Mucosa of rectum (tissue), 2 donors: Measurements from ENCODE around the gene SERPINH1.

Experiments
- H3K27ac ChIP-seq, 2 donors: one replicate each; pipeline ENCODE4 v1.7.0; 2013; ENCODE audit warnings: inconsistent platforms in 2 of 2, low read depth in 2 of 2, low read length in 2 of 2
- H3K27me3 ChIP-seq, 2 donors: one replicate each; pipeline ENCODE4 v1.7.0; 2013; ENCODE audit warnings: low read length in 2 of 2; ENCODE audit not compliant: control insufficient read depth in 2 of 2, insufficient read depth in 2 of 2
- H3K36me3 ChIP-seq, 2 donors: one replicate each; pipeline ENCODE4 v1.7.0; 2013; ENCODE audit warnings: low read length in 2 of 2; ENCODE audit not compliant: control insufficient read depth in 2 of 2, insufficient read depth in 2 of 2
- H3K4me1 ChIP-seq, 2 donors: one replicate each; pipeline ENCODE4 v1.7.0; 2013; ENCODE audit warnings: low read length in 2 of 2, mild to moderate bottlenecking in 1 of 2; ENCODE audit not compliant: control insufficient read depth in 2 of 2, insufficient read depth in 2 of 2
- H3K4me3 ChIP-seq, 2 donors: one replicate each; pipeline ENCODE4 v1.7.0; 2013; ENCODE audit warnings: low read length in 2 of 2
- H3K9ac ChIP-seq, 2 donors: one replicate each; pipeline ENCODE4 v1.7.0; 2013; ENCODE audit warnings: low read length in 2 of 2, low read depth in 1 of 2, mild to moderate bottlenecking in 1 of 2
- H3K9me3 ChIP-seq, 2 donors: one replicate each; pipeline ENCODE4 v1.7.0; 2013; ENCODE audit warnings: low read length in 2 of 2; ENCODE audit not compliant: control insufficient read depth in 2 of 2
- donor health status: healthy.
- donor health status: Normal muscosa, but diverticular disease.

SERPINH1 gene

DNA sequence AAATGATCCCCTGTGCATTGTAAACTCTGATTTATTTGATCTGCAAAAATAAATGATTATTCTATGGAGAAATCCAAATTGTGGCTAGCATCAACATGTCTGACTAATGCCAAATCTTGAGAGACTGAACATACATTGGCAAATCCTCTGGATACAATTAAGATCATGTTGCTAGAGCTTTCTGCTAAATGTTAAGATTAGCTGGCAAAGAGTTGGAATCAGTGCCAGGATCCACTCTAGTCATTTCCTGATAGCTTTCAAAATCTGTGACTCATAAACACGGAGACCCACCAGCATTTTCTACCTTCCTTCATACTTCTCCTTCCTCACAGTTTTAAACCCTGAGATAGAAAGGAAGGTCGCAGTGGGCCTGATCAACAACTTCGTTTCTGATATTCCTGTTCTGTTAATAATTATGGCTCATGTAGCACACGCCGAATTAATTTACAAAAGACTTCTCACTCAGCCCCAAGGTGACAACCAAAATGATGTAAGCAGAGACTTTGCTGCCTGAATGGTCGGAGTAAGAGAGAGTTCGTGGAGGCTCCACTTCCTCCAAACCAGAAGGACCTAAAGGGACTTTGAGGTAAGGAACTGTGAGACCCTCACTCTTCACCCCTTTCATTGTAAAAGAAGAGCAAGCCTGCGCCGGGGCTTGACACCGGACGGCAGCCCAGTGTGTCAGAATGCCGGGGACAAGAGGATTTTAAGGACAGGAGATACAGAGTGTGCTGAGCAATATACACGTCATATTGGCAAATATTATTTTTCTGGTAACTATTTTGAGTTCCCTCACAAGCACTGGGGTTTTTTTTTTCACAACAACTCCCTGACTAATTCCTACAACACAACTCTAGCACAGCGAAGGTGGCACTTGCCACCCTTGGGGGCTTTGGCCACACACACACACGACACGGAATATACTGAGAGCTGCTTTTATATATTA lies 42.0 kb downstream of the SERPINH1 start:
- H3K4me3 ChIP-seq = no peak overlapping the region
- no peaks in the 10 kb centered on the region for H3K4me1 ChIP-seq
- H3K36me3 ChIP-seq = no peaks in the 10 kb centered on the region
- no peaks in the 10 kb centered on the region for H3K9me3 ChIP-seq
- H3K9ac ChIP-seq = no peak overlapping the region
- H3K27ac ChIP-seq = no peak overlapping the region
- peaks cover 0 to 4% of the 10 kb centered on the region in 2 donors for H3K27me3 ChIP-seq

DNA sequence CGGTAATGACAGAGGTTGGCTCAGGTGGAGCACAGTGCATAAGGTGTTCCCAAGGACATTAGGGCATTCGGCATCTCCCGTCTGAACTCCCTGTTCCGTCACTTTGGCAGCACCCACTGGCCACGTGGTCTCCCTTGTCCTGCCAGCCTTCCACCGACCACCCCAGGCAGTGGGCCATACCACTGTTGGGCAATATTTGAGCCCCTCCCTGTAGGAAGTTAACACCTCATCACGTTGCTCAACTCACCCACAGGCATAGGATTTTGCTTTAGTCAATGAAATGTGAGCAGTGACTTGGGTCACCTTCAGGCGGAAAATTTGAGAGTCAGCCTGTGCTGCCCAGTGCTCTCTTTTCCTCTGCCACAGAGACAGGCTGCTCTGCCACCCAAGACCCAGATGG lies 44.0 kb downstream of the SERPINH1 start:
- H3K9me3 ChIP-seq = no peaks in the 10 kb centered on the region
- peaks cover 0 to 4% of the 10 kb centered on the region in 2 donors for H3K27me3 ChIP-seq
- H3K9ac ChIP-seq = no peak overlapping the region
- H3K36me3 ChIP-seq = no peaks in the 10 kb centered on the region
- no peak overlapping the region for H3K27ac ChIP-seq
- no peaks in the 10 kb centered on the region for H3K4me1 ChIP-seq
- no peak overlapping the region for H3K4me3 ChIP-seq

DNA sequence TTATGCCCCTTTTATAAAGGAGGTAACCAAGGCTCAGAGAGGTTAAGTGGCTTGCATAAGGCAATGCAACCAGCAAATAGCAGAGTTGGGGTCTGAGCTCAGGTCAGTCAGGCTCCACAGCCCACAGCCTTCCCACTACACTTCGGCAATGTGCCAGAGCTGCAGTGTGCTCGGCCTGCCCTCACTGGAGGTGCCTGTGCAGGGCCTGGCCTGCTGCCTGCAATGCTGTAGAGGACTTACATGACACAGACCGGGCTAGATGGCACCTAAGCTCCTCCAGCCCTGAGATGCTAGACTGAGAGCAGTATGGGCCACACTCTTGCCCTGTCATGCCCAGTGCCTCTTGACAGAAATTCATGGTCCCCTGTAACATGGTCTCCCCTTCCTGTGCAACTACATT lies 49.8 kb downstream of the SERPINH1 start:
- Histone ChIP-seq H3K4me1 (no peaks in the 10 kb centered on the region), H3K36me3 (no peaks in the 10 kb centered on the region), H3K27ac (no peak overlapping the region), H3K4me3 (no peak overlapping the region), H3K9me3 (no peaks in the 10 kb centered on the region), H3K9ac (no peak overlapping the region), H3K27me3 (no peaks in the 10 kb centered on the region)

DNA sequence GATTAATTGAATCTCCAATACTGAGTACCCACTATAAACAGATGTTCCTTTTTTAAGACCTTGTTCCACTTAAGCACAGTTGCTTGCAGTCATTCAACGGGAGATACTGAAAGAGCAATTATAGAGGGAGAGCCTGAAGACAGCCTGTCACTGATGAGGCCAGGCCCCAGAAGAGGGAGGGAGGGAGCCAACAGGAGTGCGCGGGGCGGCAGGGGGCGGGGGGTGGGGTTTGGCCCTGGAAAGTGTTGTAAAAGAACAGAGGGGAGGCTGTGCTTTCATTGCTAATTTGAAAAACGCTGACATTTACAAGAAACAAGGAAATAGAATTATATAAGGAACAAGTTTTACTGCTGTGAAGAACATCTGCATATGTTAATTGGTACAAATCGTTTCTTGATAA lies 53.7 kb downstream of the SERPINH1 start:
- Histone ChIP-seq H3K9ac (no peak overlapping the region), H3K36me3 (no peaks in the 10 kb centered on the region), H3K27ac (no peak overlapping the region), H3K9me3 (no peaks in the 10 kb centered on the region), H3K4me1 (no peaks in the 10 kb centered on the region), H3K4me3 (no peak overlapping the region), H3K27me3 (peaks cover 0 to 1% of the 10 kb centered on the region in 2 donors)

DNA sequence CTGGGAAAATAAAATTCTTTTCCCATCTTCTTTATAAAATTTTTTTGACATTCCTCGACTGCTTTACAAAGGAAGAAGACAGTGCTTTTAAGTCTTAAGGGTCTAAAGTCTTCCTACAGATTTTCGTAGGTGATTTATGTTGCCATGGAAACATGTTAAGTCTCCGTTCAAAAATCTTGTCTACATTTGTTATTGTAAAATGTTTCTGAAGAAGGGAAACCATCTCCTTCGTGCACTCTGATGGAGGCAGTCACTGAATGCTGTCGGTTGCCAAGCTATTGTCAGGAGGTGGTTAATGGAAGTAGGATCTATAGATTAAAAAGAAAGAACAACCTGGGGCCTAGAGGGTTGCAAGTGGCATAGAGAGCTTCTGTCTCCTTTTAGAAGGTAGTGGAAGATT lies 54.2 kb downstream of the SERPINH1 start:
- no peaks in the 10 kb centered on the region for H3K9me3 ChIP-seq
- no peaks in the 10 kb centered on the region for H3K36me3 ChIP-seq
- no peaks in the 10 kb centered on the region for H3K4me1 ChIP-seq
- no peak overlapping the region for H3K4me3 ChIP-seq
- no peak overlapping the region for H3K9ac ChIP-seq
- no peak overlapping the region for H3K27ac ChIP-seq
- H3K27me3 ChIP-seq = peaks cover 0 to 1% of the 10 kb centered on the region in 2 donors
